Loucy (cell line): ENCODE data around the gene GRID1.

ENCODE experiments used
- H2AFZ ChIP-seq: fragments of 200-600 bp; sonication (generic); 2 replicates; pipeline ENCODE4 v1.6.0; 2016; ENCODE audit warnings: antibody characterized with exemption, mild to moderate bottlenecking, low read length, moderate library complexity
- H3F3A ChIP-seq: fragments of 200-600 bp; 2 replicates; pipeline ENCODE4 v1.6.0; 2016; ENCODE audit warnings: antibody characterized with exemption, low read depth, mild to moderate bottlenecking
- H3K27me3 ChIP-seq: fragments of 200-600 bp; sonication (generic); 2 replicates; pipeline ENCODE4 v1.6.1; 2014; ENCODE audit warnings: low read length, mild to moderate bottlenecking; ENCODE audit not compliant: insufficient read depth, poor library complexity, severe bottlenecking
- H3K36me3 ChIP-seq: fragments of 200-600 bp; sonication (generic); 2 replicates; pipeline ENCODE4 v1.6.1; 2016; ENCODE audit warnings: low read length; ENCODE audit not compliant: insufficient read depth
- H3K4me1 ChIP-seq: fragments of 200-600 bp; sonication (generic); 2 replicates; pipeline ENCODE4 v1.5.1; 2014; ENCODE audit warnings: low read length, mild to moderate bottlenecking; ENCODE audit not compliant: insufficient read depth, poor library complexity, severe bottlenecking
- H3K4me2 ChIP-seq: fragments of 200-600 bp; sonication (generic); 2 replicates; pipeline ENCODE4 v1.6.0; 2014; ENCODE audit warnings: antibody characterized with exemption, low read length, low read depth, mild to moderate bottlenecking; ENCODE audit not compliant: poor library complexity, severe bottlenecking
- H3K4me3 ChIP-seq: fragments of 200-600 bp; sonication (generic); 2 replicates; pipeline ENCODE4 v1.5.1; 2014; ENCODE audit warnings: low read length, mild to moderate bottlenecking, mixed read lengths; ENCODE audit not compliant: poor library complexity, severe bottlenecking
- H3K79me2 ChIP-seq: fragments of 200-600 bp; sonication (generic); 2 replicates; pipeline ENCODE4 v1.6.1; 2014; ENCODE audit warnings: low read length; ENCODE audit not compliant: insufficient read depth
- H3K9ac ChIP-seq: fragments of 200-600 bp; sonication (generic); 2 replicates; pipeline ENCODE4 v1.6.0; 2014; ENCODE audit warnings: mild to moderate bottlenecking, low read depth, low read length, moderate library complexity; ENCODE audit not compliant: poor library complexity, severe bottlenecking
- H3K9me2 ChIP-seq: fragments of 200-600 bp; sonication (generic); replicated peaks from 2 replicates; pipeline ENCODE4 v1.6.1; 2016; ENCODE audit warnings: low read depth, low read length, mixed read lengths
- H3K9me3 ChIP-seq: fragments of 200-600 bp; sonication (generic); 2 replicates; pipeline ENCODE4 v1.6.1; 2014; ENCODE audit warnings: mild to moderate bottlenecking, antibody characterized with exemption, low read length, low read depth; ENCODE audit not compliant: insufficient read depth
- H4K20me1 ChIP-seq: fragments of 200-600 bp; sonication (generic); 2 replicates; pipeline ENCODE4 v1.6.0; 2014; ENCODE audit warnings: antibody characterized with exemption, low read length, mild to moderate bottlenecking; ENCODE audit not compliant: insufficient read depth, poor library complexity, severe bottlenecking
- CTCF ChIP-seq: fragments of 200-600 bp; sonication (generic); conservative IDR thresholded peaks from 2 replicates; pipeline ENCODE4 v1.5.1; 2014; ENCODE audit warnings: mild to moderate bottlenecking, antibody characterized with exemption, low read length
- EZH2phosphoT487 ChIP-seq: fragments of 200-600 bp; IDR thresholded peaks from 2 replicates; pipeline ENCODE4 v1.6.1; 2018; ENCODE audit warnings: antibody characterized with exemption, mild to moderate bottlenecking, moderate library complexity, borderline replicate concordance

GRID1 gene

GRCh38 chr10:86233131-86233530 is 133.5 kb downstream of the GRID1 start:
- no peaks in the 10 kb centered on the region for H4K20me1 ChIP-seq
- no peaks in the 10 kb centered on the region for H3K79me2 ChIP-seq
- no peak overlapping the region for H3K4me3 ChIP-seq
- H3K36me3 ChIP-seq, result no peaks in the 10 kb centered on the region
- no peaks in the 10 kb centered on the region for H3K9me2 ChIP-seq
- H2AFZ ChIP-seq, result no peak overlapping the region
- no peak overlapping the region for H3K4me2 ChIP-seq
- H3F3A ChIP-seq, result no peaks in the 10 kb centered on the region
- H3K9ac ChIP-seq, result no peak overlapping the region
- H3K4me1 ChIP-seq, result no peaks in the 10 kb centered on the region
- no peaks in the 10 kb centered on the region for H3K27me3 ChIP-seq
- TF ChIP-seq EZH2phosphoT487, result no peak
- H3K9me3 ChIP-seq, result peaks cover 7% of the 10 kb centered on the region; the same call in 1 of the 2 replicates

GRCh38 chr10:86232644-86233043 is 134.0 kb downstream of the GRID1 start:
- peaks cover 7% of the 10 kb centered on the region; the same call in 1 of the 2 replicates for H3K9me3 ChIP-seq
- H3K79me2 ChIP-seq, result no peaks in the 10 kb centered on the region
- H2AFZ ChIP-seq, result no peak overlapping the region
- H3K9me2 ChIP-seq, result no peaks in the 10 kb centered on the region
- no peaks in the 10 kb centered on the region for H3K36me3 ChIP-seq
- TF ChIP-seq CTCF (no peak), EZH2phosphoT487 (no peak)
- H3F3A ChIP-seq, result no peaks in the 10 kb centered on the region
- H4K20me1 ChIP-seq, result no peaks in the 10 kb centered on the region
- no peak overlapping the region for H3K4me3 ChIP-seq
- no peak overlapping the region for H3K4me2 ChIP-seq
- no peak overlapping the region for H3K9ac ChIP-seq
- H3K4me1 ChIP-seq, result no peaks in the 10 kb centered on the region
- no peaks in the 10 kb centered on the region for H3K27me3 ChIP-seq

- no peaks in the 10 kb centered on the region for H3K9me2 ChIP-seq
- no peaks in the 10 kb centered on the region for H3K79me2 ChIP-seq
- no peaks in the 10 kb centered on the region for H3K4me1 ChIP-seq
- no peak overlapping the region for H3K4me3 ChIP-seq
- no peaks in the 10 kb centered on the region for H4K20me1 ChIP-seq
- no peak overlapping the region for H3K9ac ChIP-seq
- H3F3A ChIP-seq, result no peaks in the 10 kb centered on the region
- H3K9me3 ChIP-seq, result peaks cover 7% of the 10 kb centered on the region; the same call in 1 of the 2 replicates
- no peaks in the 10 kb centered on the region for H3K36me3 ChIP-seq
- H3K4me2 ChIP-seq, result no peak overlapping the region
- H2AFZ ChIP-seq, result no peak overlapping the region
- no peaks in the 10 kb centered on the region for H3K27me3 ChIP-seq
- TF ChIP-seq CTCF (no peak), EZH2phosphoT487 (no peak)
Measured at GRCh38 chr10:86231796-86232560, 134.6 kb downstream of the GRID1 start.
